ENCODE data around the gene NCKAP5L.

DNA sequence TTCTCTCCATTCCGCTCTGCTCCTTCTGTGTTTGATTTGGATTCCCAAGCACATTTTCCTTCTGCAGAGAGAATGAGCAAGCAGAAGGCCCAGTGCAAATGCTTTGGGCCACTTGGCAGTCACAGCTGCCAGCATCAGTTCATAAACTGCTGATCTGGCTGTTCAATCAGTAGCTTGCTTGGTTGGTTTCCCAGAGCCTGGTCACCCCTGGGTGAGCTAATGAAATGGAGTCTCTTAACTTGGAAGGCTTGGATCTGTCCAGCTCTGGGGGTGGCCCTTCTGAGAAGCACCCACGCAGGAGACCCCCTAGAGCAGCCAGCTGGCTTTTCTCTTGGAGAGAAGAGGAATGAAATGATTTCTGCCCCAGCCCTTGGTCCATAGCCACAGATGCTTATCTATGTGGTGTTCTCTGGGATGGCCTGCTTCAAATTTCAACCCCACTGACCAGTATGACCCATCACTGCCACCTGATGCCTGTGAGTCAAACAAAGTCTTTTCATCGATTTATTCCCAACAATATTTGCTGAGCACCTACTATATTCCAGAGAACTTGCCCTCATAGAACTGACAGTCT lies 45.2 kb upstream of the NCKAP5L start:
- TF ChIP-seq CTCF (IDR thresholded peaks at IDR 0.05; ENCODE audit: insufficient read depth, low read length, poor library complexity, severe bottlenecking) (no peak), EZH2phosphoT487 (conservative IDR thresholded peaks at IDR 0.05; ENCODE audit: low read length) (no peak)

Data from SU-DHL-6 (cell line).